GM19372 (cell line): ENCODE data around the gene CAMK2G.
A peak's percentile ranks its signal among the peaks of the same experiment; 100 is the strongest.

ENCODE experiments used
- ATAC-seq: cut with Tn5 transposase; IDR thresholded peaks from one replicate; pipeline ENCODE4 v1.9.1; 2021; ENCODE audit warnings: mild to moderate bottlenecking, low read depth, moderate library complexity; ENCODE audit not compliant: unreplicated experiment

Gene CAMK2G

GRCh38 chr10:73886085-73886529 lies 11.8 kb upstream of the CAMK2G start:
- ATAC-seq: peak; percentile 59

GRCh38 chr10:73884017-73884416 lies 9.7 kb upstream of the CAMK2G start:
- no peak for ATAC-seq

GRCh38 chr10:73881221-73881919 lies 7.0 kb upstream of the CAMK2G start:
- no peak for ATAC-seq

GRCh38 chr10:73879296-73880173 lies 5.2 kb upstream of the CAMK2G start:
- peak; percentile 83 for ATAC-seq

GRCh38 chr10:73878365-73878764 lies 4.0 kb upstream of the CAMK2G start:
- no peak for ATAC-seq

GRCh38 chr10:73877533-73878160 lies 3.3 kb upstream of the CAMK2G start:
- ATAC-seq: no peak

- no peak for ATAC-seq
Measured at GRCh38 chr10:73876971-73877370, 2.6 kb upstream of the CAMK2G start.

- no peak for ATAC-seq
Measured at GRCh38 chr10:73876566-73876965, 2.2 kb upstream of the CAMK2G start.

GRCh38 chr10:73876157-73876556 lies 1.8 kb upstream of the CAMK2G start:
- no peak for ATAC-seq

GRCh38 chr10:73875139-73875475 lies 752 bp upstream of the CAMK2G start:
- peak; percentile 6 for ATAC-seq

GRCh38 chr10:73873838-73874215 lies 528 bp downstream of the CAMK2G start:
- ATAC-seq: no peak

GRCh38 chr10:73873142-73873837 lies 1.1 kb downstream of the CAMK2G start:
- no peak for ATAC-seq

- ATAC-seq: no peak
Measured at GRCh38 chr10:73872190-73872710, 2.1 kb downstream of the CAMK2G start.

- no peak for ATAC-seq
Measured at GRCh38 chr10:73871295-73872189, 2.8 kb downstream of the CAMK2G start.

- ATAC-seq: no peak
Measured at GRCh38 chr10:73868655-73869195, 5.6 kb downstream of the CAMK2G start.

GRCh38 chr10:73867871-73868631 lies 6.3 kb downstream of the CAMK2G start:
- ATAC-seq: no peak

- ATAC-seq: no peak
Measured at GRCh38 chr10:73867126-73867807, 7.1 kb downstream of the CAMK2G start.

GRCh38 chr10:73866621-73867020 lies 7.7 kb downstream of the CAMK2G start:
- no peak for ATAC-seq
